Breast epithelium (tissue), 3 donors: Measurements from ENCODE around the gene OXT.

Experiments used
- POLR2AphosphoS5 ChIP-seq, 3 donors: sonication (generic); formaldehyde crosslinking; IDR thresholded peaks; one replicate each; pipeline ENCODE4 v1.6.1; 2017; ENCODE audit warnings: antibody characterized with exemption in 3 of 3
- TF ChIP-seq, protein P1 (sequence below), 3 donors: fragments of 450-650 bp; IDR thresholded peaks; one replicate each; pipeline ENCODE4 v1.5.1; 2016 to 2017; ENCODE audit warnings: antibody characterized with exemption in 3 of 3, mild to moderate bottlenecking in 3 of 3, moderate library complexity in 3 of 3

DNA sequence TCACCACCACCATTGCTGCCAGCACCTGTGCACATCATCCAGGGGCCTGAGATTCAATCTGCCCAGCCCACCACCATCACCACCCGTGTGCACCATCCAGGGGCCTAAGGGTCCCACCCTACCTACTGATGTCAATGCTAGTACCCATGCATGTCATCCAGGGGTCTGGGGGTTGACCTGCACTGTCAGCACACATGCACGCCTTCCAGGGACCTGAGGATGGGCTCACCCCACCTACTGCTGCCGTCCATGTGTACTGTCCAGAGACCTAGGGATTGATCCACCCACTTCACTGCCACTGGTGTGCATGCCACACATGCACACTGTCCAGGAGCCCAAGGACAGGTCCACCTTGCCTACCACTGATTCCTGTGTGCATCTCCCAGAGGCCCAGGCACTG is 11.9 kb upstream of the OXT start:
- TF ChIP-seq, protein P1, sequence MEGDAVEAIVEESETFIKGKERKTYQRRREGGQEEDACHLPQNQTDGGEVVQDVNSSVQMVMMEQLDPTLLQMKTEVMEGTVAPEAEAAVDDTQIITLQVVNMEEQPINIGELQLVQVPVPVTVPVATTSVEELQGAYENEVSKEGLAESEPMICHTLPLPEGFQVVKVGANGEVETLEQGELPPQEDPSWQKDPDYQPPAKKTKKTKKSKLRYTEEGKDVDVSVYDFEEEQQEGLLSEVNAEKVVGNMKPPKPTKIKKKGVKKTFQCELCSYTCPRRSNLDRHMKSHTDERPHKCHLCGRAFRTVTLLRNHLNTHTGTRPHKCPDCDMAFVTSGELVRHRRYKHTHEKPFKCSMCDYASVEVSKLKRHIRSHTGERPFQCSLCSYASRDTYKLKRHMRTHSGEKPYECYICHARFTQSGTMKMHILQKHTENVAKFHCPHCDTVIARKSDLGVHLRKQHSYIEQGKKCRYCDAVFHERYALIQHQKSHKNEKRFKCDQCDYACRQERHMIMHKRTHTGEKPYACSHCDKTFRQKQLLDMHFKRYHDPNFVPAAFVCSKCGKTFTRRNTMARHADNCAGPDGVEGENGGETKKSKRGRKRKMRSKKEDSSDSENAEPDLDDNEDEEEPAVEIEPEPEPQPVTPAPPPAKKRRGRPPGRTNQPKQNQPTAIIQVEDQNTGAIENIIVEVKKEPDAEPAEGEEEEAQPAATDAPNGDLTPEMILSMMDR (IDR thresholded peaks at IDR 0.05): no peak
- TF ChIP-seq POLR2AphosphoS5 (IDR thresholded peaks at IDR 0.05): no peak
